Activated CD8-positive, alpha-beta memory T cell treated with anti-CD3 and anti-CD28 coated beads, Interleukin-2, amount 50 U/mL, for 24 hours (primary cell): ENCODE data around the gene PAPSS2.

Experiments used
- DNase-seq: peaks from one replicate; pipeline ENCODE4 v3.0.0-alpha.2; 2020; ENCODE audit errors: extremely low read depth

Gene PAPSS2

GRCh38 chr10:87671139-87671815 lies 11.6 kb downstream of the PAPSS2 start:
- DNase-seq: no peak

GRCh38 chr10:87672551-87672950 lies 12.9 kb downstream of the PAPSS2 start:
- no peak for DNase-seq

DNA sequence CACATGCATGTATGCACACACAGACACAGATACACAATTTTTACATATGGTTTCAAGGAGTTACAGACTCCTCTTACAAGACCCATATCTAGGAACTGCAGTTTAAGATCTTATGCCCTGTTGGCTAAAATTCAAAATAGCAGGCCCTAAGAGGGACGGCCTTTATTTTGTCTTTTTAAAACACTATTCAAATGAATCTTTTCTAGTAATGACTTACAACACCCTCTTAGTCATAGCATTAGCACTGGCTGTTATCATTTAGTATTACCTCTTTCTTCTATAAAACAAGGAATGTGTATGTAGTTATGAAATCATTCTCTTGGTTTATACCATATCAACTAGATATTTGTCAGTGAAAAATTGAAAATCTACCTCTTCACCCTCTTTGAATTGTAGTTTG lies 15.3 kb downstream of the PAPSS2 start:
- no peak for DNase-seq

- DNase-seq: no peak
These were observed 16.0 kb downstream of the PAPSS2 start for GRCh38 chr10:87675396-87676376.

GRCh38 chr10:87677595-87677994 lies 17.9 kb downstream of the PAPSS2 start:
- DNase-seq: no peak

- DNase-seq: no peak
These were observed 18.6 kb downstream of the PAPSS2 start for GRCh38 chr10:87678302-87678701.

- DNase-seq: no peak
These were observed 23.7 kb downstream of the PAPSS2 start for GRCh38 chr10:87683356-87683755.

- DNase-seq: no peak
These were observed 24.4 kb downstream of the PAPSS2 start for GRCh38 chr10:87684001-87684638.

DNA sequence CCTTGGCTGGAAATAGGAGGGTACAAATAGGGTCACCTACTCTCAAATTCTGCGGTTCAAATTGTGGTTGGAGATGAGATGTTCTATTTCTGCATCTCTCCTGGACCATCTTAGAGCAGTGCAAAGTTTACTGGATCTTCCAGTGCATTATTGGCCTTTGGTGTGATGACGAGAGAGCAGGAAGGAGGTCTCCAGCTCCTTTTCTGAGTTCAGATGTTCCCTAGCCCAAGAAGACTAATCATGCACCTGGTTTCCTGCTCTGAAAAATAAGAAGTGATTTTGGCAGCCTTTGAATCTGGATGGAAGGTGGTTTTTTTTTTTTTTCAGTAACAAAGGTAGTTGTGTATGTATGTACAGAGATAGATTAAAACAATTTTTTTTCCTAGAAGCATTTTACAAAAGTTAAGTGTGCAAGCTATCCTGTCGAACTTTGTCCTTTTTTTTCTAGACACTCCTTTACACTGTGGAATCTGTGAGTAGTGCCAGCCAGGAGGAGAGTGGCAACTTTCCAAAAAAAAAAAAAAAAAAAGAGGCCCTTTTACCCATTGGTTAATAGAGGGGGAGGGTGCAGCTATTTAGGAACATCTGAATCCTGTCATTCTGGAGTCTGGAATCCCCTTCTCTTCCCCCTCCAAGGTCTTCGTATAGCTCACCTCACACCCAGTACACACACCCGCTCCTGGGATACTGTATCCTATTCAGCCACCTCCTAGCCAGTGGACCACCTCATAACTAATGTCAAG lies 26.3 kb downstream of the PAPSS2 start:
- no peak for DNase-seq

DNA sequence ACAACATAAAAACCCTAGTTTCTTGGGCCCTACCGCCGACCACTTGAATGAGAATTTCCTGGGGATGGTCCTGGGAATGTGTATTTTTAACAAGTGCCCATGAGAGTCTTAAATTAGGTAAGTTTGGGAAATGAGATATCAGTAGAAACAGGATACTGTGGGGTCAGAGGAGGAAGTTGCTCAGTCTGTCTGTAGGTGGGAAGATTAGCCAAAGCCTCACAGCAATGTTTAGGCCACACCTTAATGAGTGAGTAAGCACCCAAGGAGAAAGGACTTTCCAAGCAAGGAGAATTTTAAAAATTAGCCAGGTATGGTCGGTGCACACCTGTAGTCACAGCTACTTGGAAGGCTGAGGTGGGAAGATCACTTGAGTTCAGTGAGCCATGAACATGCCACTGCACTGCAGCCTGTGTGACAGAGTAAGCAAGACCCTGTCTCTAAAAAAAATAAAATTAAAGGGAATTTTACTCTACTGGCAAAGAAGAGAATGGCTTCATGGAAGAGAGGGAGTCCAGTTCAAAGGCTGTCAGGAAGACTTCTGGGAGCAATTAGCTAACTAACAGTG lies 31.9 kb downstream of the PAPSS2 start:
- DNase-seq: no peak

- DNase-seq: no peak
These were observed 33.3 kb downstream of the PAPSS2 start for GRCh38 chr10:87692956-87693484.

DNA sequence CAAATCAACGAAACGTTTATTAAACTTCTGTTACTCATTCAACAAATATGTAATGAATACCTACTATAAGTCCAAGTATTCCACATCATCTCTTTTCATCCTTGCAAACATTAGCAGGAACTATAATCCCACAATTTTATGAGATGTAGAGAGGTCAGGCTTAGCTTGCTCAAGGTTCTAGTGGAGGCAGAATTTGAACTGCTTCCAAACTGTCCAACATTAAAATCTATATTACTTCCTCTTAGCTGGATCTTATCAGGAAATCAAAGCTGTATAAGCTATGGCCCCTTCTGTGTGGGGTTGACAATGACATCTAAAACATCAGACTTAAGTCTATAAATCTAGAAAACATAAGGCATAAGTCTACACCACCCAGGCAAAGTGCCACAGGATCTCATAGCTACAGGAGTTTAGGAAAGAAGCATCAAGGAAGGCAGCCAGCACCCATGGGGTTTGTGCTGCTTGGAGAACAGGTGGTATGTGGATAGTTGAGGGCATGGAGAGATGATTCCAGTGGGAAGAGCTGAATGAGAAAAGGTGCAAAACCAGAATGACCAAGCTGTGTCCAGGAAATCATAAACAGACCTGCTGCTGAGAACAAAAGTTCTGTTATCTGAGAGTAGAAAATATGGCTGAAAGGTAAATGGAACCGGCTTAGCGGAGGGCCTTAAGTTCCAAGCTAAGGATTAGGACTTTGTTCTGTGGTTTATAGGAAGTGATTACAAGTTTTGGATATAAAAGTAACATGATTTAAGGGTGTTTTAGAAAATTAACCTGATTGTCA lies 34.5 kb downstream of the PAPSS2 start:
- no peak for DNase-seq

- DNase-seq: no peak
These were observed 35.4 kb downstream of the PAPSS2 start for GRCh38 chr10:87695074-87695473.

- no peak for DNase-seq
These were observed 37.5 kb downstream of the PAPSS2 start for GRCh38 chr10:87696922-87697745.

DNA sequence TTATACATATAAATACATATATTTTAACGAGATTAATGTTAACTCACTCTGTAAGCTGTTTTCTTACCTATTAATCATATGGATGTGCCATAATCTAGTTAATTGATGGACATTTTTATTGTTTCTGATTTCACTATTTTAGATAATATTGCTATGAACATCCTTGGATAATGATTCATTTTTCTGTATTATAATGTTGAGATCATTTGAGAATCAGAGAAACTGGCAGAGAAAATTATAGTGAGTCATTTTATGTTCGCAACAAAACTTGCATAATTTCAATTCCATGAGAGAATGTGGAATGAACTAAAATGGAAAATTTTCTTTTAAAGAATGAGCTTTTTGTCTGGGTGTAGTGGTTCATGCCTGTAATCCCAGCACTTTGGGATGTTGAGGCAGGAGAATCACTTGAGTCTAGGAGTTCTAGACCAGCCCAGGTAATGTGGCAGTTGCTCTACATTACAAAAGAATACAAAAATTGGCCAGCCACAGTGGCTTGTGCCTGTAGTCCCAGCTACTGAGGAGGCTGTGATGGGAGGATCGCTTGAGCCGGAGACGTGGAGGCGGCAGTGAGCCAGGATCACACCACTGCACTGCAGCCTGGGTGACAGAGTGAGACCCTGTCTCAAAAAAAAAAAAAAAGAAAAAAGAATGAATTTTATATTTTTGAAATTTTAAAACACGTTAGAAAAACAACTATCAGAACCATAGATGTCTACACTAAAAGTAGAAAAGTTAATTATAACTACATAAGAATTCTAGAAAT lies 40.5 kb downstream of the PAPSS2 start:
- no peak for DNase-seq

DNA sequence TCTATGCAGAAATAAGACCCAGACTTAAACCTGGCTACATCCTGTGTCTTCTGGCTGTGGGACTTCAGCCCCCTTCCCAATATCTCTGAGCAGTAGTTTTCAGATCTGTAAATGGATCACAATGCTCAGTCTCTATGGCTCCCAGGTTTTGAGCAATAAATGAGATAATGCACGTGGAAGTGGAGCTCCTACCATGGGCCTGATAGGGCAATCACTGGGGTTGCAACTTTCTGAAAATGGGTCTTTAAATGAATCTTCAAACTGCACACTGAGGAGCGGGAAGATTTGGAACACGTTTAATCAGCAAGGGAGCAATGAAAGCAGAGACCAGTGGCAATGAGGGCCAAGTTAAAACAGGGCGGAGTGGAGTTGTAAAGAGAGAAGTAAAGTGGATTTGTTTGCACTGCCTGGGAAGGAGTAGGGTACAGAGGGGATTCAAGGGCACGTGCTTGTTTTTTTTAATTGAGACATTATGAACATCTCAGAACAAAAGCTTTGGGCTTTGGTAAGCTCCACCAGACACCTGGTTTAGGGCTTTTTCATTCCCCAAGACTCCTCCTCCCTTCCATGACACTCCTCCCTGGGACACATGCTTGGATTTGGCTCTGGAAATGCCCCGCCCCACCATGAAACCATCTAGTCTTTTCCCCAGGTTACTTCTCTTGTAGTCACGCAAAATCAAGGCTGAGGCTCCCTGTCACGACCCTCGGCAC lies 42.7 kb downstream of the PAPSS2 start:
- no peak for DNase-seq

GRCh38 chr10:87702973-87703294 lies 43.3 kb downstream of the PAPSS2 start:
- no peak for DNase-seq

- no peak for DNase-seq
These were observed 44.1 kb downstream of the PAPSS2 start for GRCh38 chr10:87703771-87704170.
